ENCODE data around the gene CLRN2.
"Not testable (repeated sequence)": the region's sequence is repeated elsewhere in the genome, so short reads cannot be mapped to it uniquely, and the experiment has no call there.

CLRN2 gene

DNA sequence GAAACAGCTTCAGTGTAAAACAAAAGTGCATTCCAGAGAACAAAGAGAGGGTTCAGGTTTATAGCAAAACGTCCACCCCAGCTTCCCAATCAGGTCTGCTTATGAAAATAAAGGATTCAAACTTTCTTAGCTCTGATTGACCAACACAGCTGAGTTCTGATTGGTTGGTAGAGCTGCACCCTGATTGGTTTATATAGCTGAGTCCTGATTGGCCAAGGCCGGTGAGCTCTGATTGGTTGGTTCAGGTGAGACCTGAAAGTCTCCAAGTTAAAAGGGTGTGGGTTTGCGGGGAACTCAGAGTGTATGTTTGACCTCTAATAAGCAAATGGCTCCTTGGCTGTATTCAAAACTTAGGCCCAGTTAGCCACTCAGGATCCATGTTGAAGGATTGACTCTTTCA is 20.9 kb downstream of the CLRN2 start:
- no peak overlapping the region for H3K27ac ChIP-seq
- no peak for DNase-seq (ENCODE audit: low read depth, low spot score)

DNA sequence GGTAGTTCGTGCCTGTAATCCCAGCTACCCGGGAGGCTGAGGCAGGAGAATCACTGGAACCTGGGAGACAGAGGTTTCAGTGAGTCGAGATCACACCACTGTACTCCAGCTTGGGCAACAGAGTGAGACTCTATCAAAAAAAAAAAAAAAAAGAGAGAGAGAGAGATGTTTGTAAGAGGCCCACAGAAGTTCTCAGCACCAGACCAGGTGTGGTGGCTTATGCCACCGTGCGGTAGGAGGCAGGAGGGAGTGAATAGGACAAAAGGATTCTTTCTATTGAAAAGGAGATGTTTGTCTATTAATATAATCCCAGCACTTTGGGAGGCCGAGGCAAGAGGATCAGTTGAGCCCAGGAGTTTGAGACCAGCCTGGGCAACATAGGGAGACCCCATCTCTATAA is 22.1 kb downstream of the CLRN2 start:
- H3K27ac ChIP-seq; DNase-seq (ENCODE audit: low read depth, low spot score): not testable (repeated sequence)

DNA sequence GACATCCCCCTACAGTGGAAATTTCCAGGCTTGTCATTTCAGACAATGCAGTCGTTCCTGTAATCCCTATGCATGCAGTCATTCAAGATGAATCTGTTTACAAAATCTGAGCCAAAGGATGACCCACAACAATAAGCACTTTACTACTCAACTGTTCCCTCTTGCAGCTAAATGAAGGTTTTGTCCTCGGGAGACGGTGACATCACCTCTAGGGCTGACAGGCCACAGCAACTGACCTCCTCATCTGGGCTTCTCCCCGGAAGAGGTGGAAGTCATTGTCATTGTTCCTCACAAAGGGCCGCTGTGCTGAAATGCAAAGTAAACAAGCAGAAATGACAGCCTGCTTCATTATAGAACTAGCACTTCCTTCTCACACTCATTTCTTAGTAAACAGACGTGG is 29.2 kb downstream of the CLRN2 start:
- DNase-seq (ENCODE audit: low read depth, low spot score), result no peak
- no peak overlapping the region for H3K27ac ChIP-seq

DNA sequence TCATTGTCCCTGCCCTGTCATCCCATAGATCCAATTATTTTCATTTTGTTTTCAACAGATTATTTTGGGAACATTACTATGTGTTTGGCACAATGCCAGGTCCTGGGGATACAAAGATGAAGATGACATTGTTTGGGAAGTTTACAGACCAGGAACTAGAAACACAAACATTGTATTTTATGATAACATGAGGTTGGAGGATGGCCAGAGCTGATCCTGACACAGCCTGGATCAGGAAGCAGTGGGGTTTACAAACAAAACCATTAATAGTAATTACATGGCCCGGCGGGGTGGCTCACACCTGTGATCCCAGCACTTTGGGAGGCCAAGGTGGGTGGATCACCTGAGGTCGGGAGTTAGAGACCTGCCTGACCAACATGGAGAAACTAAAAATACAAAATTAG is 29.9 kb downstream of the CLRN2 start:
- DNase-seq (ENCODE audit: low read depth, low spot score), result no peak
- no peak overlapping the region for H3K27ac ChIP-seq

DNA sequence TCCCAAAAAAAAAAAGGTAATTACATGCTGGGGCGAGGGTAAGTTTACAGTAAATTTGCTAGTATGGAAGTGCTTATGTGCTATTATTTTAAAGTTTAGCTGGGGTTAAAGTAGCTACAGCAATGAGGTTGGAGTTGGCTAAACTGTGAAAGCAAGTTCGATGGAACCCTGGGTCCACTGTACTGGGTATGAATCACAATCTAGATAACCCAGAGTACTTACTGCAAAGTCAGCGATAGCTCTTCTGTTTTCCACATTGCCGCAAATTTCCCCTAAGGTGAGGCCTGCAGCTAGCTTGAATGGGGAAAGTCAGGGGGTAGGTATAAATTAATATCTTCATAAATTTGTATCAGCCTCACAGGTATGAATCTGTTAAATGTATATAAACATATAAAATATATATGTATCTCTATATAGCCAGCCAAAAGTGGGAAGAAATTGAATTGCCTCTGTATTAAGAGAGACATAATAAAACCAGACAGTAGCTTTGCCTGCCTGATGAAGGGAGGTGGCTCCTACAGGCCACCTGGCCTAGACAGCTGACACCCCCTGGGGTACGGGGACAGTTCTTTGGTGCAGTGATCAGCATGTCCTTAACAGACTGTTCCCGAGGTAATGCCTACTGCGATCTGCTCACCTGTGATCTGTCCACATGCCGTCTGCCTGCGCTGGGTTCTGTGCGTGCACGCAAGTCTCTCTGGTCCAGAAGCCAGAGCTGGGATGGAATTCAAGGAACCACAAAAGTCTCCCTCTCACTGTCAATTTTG is 30.6 kb downstream of the CLRN2 start:
- DNase-seq (ENCODE audit: low read depth, low spot score), result no peak
- H3K27ac ChIP-seq, result no peak overlapping the region

DNA sequence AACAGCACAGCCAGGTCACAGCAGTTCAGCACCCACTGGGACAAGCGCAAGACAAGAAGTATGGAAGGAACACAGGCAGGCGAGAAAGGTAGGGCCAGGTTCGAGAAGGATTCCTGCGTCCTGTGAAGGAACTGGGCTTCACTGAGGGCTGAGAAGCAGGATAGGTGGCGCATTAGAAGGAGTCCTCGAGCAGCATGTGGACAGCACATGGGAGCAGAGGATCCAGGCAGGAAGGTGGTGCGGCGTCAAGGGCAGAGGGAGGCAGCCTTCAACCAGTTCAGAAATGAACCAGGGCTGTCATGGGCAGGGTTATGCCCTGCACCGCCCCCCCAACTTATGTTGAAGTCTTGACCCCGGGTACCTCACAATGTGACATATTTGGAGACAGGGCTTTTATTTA is 31.3 kb downstream of the CLRN2 start:
- no peak for DNase-seq (ENCODE audit: low read depth, low spot score)
- H3K27ac ChIP-seq, result no peak overlapping the region

DNA sequence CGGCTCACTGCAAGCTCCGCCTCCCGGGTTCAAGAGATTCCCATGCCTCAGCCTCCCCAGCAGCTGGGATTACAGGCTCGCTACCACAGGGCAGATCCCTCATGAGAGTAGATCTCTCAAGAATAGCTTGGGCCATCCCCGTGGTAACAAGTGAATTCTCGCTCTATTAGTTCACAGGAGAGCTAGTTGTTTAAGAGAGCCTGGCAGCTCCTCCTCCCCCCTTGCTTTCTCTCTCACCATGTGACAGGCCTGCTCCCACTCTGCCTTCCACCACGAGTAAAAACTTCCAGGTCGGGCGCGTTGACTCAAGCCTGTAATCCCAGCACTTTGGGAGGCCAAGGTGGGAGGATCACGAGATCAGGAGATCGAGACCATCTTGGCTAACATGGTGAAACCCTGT is 31.7 kb downstream of the CLRN2 start:
- H3K27ac ChIP-seq, result no peak overlapping the region
- no peak for DNase-seq (ENCODE audit: low read depth, low spot score)

DNA sequence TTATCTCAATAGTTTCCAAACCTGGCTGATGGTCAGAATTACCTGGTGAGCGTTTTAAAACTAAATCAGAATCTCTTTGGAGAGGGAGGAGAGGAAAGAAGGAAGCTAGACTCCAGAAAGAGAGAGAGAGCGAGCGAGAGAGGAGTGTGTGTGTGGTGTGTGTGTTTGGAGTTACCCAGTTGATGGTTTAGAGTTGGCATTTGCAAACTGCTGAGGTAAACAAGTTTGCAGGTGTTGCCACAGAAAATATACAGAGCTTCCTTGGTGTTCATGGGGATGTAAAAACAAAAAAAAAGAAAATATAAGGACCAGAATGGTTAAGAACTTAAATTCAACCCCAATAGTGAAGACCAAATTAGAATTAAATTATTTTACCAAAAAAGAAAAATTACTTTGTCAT is 35.6 kb downstream of the CLRN2 start:
- DNase-seq (ENCODE audit: low read depth, low spot score), result no peak
- H3K27ac ChIP-seq, result no peak overlapping the region

DNA sequence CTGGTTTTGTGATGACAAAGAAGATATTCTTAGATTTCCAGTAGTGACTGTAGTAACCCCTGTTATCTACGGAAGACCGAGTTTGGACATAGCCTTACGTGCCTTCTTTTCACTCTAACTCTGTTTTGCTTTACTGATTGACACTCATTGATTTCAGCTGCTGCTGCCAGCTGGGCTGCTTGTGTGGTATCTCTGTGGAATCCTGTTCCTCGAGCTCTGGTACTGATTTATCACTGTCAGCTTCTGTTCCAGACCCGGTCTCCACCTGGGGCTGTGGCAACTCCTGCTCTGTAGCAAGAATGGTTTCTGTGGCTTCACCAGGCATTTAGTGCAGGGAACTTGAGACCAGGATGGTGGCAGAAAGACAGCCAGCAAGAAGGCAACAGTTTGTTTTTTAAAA is 37.5 kb downstream of the CLRN2 start:
- H3K27ac ChIP-seq, result no peak overlapping the region
- DNase-seq (ENCODE audit: low read depth, low spot score), result no peak

DNA sequence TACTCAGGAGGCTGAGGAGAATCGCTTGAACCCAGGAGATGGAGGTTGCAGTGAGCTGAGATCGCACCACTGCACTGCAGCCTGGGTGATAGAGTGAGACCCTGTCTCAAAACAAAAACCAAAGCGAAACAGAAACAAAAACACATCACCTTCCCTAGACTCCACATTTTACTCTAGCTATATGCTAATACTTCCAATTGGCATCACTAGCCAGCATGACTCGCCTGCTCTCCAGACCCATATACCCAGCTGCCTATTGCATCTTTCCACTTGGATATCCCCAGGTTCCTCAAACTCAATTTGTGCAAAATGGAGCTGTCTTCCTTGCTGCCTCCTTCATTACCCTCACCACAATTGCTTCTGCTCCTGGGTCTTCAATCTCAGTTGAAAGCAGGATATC is 39.6 kb downstream of the CLRN2 start:
- no peak overlapping the region for H3K27ac ChIP-seq
- DNase-seq (ENCODE audit: low read depth, low spot score), result no peak

DNA sequence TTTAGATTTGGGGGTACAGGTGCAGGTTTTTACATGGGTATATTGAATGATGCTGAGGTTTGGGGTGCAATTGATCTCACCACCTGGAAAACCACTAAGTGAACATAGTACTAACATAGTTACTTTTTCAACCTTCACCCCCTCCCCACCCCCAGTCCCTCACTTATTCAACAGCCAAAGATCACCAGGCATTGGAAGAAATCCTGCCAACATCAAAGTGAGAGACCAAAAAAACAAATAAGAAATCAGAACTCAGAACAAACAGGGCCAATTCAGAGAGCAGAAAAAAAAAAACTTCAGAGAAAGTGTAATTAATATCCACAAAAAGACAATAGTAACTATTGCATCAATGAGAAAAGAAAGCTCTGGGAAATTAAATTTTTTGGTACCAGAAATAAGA is 41.5 kb downstream of the CLRN2 start:
- H3K27ac ChIP-seq, result no peak overlapping the region
- no peak for DNase-seq (ENCODE audit: low read depth, low spot score)

DNA sequence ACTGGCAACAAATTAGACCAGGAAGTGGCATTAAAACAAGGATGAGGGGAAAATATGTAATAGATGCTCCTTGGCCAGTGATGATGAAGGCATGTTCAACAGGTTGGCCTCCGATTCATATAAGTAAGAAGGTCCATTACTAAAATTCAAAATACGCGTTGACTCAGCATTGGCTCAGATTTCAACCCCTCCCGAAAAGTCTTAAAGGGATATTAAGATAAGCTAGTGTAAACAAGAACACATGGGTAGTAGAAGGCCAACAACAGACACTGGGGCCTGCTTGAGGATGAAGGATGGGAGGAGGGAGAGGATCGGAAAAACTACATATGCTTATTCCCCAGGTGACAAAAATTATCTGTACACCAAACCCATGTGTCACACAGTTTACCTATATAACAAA is 42.9 kb downstream of the CLRN2 start:
- no peak for DNase-seq (ENCODE audit: low read depth, low spot score)

DNA sequence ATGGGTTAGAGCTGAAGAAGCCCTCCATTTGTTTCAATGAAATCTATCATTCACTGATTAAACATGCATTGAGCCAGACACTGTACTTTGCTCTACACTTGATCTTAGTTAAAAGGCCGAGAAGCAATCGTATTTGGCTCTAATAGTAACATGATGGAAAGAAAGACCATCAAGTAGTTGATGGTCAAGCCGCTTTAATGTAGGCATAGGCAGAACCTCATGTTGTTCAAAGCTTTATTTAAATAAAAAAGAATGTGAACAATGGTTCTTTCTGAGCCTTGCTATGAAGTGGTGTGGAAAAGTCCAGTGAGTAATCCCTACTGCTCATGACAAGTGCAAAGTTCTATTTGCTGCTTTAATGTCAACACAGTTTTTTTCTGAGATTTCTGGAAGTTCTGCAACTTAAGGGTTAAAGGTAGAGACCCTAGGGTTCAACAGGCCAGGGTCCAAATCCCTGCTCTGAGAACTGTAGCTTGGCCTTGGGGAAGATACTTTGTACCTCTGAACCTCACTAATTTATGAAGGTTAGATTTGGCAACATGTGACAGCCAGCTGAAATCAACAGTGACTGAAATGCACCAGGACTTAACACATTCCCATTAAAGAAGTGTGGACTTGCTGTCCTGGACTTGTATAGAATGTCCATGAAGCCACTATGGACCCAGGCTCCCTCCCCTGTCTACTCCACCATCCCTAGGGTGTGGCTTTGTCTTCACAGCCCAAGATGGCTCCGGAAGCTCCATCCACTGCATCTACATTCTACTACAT is 44.2 kb downstream of the CLRN2 start:
- H3K27ac ChIP-seq, result no peak overlapping the region
- no peak for DNase-seq (ENCODE audit: low read depth, low spot score)

More for the DNA sequence above, 42.9 kb downstream of the CLRN2 start:
- H3K27ac ChIP-seq, result no peak overlapping the region

DNA sequence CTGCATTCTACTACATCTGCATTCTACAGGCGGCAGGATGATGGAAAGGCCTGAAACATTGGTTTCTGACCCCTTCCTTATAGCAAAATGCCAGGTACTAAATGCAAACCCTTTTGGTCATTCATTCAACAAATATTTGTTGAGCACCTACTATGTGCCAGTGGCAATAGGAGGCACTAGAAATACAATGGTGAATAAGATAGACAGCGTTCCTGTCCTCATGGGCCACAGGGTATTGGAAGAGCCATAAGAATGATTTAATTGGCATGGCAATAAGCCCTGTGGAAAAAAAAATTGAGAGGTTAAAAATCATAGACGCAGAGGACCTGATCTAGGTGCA is 44.7 kb downstream of the CLRN2 start:
- H3K27ac ChIP-seq, result no peak overlapping the region
- DNase-seq (ENCODE audit: low read depth, low spot score), result no peak

DNA sequence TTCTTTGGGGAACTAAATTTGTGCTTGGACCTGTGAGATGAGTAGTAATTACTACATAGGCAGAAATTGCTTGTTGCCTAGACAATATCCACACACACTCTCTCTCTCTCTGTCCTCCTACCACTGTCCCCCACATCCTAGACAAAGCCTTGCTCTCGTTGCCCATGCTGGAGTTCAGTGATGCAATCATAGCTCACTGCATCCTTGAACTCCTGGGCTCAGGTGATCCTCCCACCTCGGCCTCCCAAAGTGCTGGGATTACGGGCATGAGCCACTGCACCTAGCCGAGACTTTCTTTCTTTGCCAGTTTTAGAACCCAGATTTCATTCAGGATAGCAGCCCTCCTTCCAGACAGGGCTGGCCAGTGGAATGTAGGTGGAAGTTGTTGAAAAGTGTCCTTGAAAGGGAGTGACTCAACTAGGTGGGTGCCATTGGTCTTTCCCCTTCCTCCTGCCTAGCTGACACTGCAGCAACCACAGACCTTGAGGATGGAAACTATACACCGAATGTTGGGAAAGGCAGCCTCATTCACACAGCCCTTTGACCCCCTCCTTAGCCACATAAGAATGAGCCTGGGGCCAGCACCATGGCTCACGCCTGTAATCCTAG is 45.2 kb downstream of the CLRN2 start:
- DNase-seq (ENCODE audit: low read depth, low spot score), result no peak
- H3K27ac ChIP-seq, result no peak overlapping the region

DNA sequence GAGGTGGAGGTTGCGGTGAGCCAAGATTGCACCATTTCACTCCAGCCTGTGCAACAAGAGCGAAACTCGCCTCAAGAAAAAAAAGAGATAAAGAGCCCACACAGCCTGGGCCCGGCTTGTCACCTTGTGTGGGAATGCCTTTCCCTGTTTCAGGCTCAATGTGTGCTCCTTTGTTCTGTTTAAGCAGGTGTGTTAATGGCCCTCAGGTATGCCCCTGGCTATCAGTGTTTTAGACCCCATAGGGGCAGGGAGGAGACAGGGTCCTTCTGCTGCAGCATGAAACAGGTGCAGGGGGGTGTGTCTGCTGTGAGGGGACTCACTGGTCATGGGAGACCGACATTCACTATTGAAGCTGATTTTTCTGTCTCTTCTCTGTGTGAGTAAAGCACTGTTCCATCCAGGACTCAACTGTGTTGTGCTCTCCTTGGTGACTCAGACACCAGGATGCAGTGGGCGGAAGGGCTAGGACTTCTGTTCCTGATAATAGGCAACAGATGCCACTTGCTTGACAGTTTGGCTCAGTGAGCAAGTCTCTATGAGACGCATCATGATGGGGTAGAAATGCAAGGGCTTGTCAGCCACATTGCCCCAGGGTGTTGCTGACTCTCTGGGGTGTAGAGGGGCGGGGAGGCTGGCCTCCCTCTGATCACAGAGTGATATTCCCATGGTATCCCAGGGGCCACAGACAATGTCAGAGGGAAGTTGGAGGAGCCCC is 46.4 kb downstream of the CLRN2 start:
- no peak overlapping the region for H3K27ac ChIP-seq
- peak; percentile 46 for DNase-seq (ENCODE audit: low read depth, low spot score)

DNA sequence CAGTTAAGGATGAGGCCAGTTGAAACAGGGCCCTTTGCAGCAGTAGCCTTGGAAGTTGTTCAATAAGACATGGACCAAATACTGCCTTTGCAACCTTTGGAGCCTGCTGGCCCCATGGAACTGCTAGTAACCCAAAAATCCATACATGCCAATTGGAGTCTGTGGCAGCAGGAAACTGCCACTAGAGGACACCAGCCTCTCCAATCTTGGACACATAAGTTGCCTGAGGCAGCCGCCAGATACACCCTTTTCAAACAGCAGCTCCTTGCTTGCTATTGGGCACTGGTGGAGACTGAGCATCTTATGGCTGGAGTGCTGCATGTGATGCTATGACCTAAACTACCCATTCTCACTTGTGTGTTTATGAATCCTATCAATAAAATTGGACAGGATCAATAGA is 47.2 kb downstream of the CLRN2 start:
- no peak overlapping the region for H3K27ac ChIP-seq
- no peak for DNase-seq (ENCODE audit: low read depth, low spot score)

DNA sequence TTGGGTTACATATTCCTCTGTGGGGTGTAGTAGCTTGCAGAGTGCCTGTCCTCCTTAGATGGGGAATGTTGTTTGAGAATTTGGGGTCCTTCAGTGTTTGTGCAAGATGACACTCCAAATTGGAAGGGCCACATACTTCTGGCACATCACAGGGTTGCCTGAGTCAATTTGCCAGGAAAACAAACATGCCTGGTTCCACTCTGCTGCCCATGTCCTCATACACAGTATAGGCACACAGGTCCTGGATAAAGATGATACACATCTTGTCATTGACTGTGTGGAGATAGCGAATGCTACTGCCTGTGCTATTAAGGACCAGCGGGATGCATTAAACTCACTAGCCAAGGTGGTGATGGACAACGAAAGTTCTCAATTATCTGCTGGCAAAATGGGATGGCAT is 50.9 kb downstream of the CLRN2 start:
- no peak overlapping the region for H3K27ac ChIP-seq
- DNase-seq (ENCODE audit: low read depth, low spot score), result no peak

DNA sequence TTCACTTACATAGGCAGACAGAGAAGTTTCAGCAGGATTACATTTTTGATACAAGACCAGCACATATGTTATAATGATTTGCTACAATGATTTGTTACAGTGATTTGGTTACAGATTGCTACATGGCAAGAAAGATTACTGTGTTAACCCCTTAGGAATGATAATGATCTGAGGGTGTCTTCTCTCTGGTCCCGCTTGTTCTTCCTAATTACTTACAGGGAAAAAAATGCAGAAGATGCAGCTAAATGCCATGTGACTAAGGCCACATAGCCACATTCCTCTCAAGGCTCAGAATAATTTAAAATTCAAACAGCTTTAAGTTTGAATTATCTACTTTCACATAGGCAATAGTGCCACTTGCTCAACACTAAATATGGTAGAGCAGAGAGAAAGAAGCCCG is 52.3 kb downstream of the CLRN2 start:
- DNase-seq (ENCODE audit: low read depth, low spot score), result no peak

DNA sequence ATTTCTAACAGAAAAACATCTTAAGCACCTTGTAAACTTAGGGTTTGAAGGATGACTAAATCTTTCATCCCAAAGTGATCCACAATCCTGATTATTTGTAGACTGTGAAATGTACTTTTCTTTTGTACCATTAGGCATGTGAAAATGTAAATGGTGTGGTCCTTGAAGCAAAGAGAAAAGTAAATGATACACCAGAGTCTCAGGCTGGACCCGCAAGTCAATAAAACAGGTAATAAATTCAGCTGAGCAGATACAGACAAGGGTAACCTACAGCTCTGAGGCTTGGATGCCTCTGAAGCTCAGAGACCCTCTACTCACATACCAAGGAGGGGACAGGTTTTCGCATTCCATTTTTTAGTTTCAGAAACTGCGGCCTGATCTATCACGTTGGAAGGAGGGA is 59.2 kb downstream of the CLRN2 start:
- no peak overlapping the region for H3K27ac ChIP-seq
- DNase-seq (ENCODE audit: low read depth, low spot score), result no peak

More for the DNA sequence above, 52.3 kb downstream of the CLRN2 start:
- no peak overlapping the region for H3K27ac ChIP-seq

DNA sequence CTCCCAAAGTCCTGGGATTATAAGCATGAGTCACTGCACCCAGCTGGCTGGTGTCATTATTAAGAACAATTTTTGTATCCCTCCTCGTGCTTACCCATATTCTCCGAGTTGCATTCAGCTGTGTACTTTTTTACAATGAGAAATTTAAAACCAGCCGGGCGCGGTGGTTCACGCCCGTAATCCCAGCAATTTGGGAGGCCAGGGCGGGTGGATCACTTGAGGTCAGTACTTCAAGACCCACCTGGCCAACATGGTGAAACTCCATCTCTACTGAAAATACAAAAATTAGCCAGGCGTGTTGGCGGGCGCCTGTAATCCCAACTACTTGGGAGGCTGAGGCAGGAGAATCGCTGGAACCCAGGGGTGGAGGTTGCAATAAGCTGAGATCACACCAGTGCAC is 60.2 kb downstream of the CLRN2 start:
- DNase-seq (ENCODE audit: low read depth, low spot score); H3K27ac ChIP-seq: not testable (repeated sequence)

Measured in epithelial cell of prostate (primary cell).